Prostate gland (tissue), 2 donors: ENCODE data around the gene OSBPL2. TPM values are rescaled to one million over a fixed set of nuclear protein-coding genes. Genes with fewer than 3 reads are reported as not detected.

Source experiments
- DNase-seq: peaks from one replicate; pipeline ENCODE4 v3.0.0-alpha.2; 2019; ENCODE audit warnings: low spot score
- H3K27ac ChIP-seq, 2 donors: fragments of 200-600 bp; sonication (generic); 2 replicates each; pipeline ENCODE4 v1.5.1; 2017 to 2019
- H3K27me3 ChIP-seq: fragments of 200-600 bp; sonication (generic); replicated peaks from 2 replicates; pipeline ENCODE4 v1.5.1; 2019; ENCODE audit not compliant: insufficient read depth
- H3K36me3 ChIP-seq, 2 donors: fragments of 200-600 bp; sonication (generic); 1 replicate in 1 of 2; 2 replicates in 1 of 2; pipeline versions ENCODE4 v1.5.1 to v1.8.1; 2017 to 2019
- H3K4me1 ChIP-seq: fragments of 200-600 bp; sonication (generic); replicated peaks from 2 replicates; pipeline ENCODE4 v1.5.1; 2019
- H3K4me3 ChIP-seq, 2 donors: fragments of 200-600 bp; sonication (generic); 2 replicates each; pipeline ENCODE4 v1.5.1; 2017 to 2019
- H3K9me3 ChIP-seq: fragments of 200-600 bp; sonication (generic); 2 replicates; pipeline ENCODE4 v1.5.1; 2017
- POLR2A ChIP-seq: fragments of 450-650 bp; IDR thresholded peaks from one replicate; pipeline ENCODE4 v1.6.1; 2016; ENCODE audit warnings: antibody characterized with exemption, mild to moderate bottlenecking
- POLR2AphosphoS5 ChIP-seq: sonication (generic); formaldehyde crosslinking; IDR thresholded peaks from one replicate; pipeline ENCODE4 v1.6.1; 2017; ENCODE audit warnings: antibody characterized with exemption
- WGBS: methylation state at CpG from one replicate; pipeline ENCODE4 v1.1.5; 2018; 5-methylcytosine and 5-hydroxymethylcytosine counted together
- intact Hi-C: fragments of 100-400 bp; cut with DNase I; formaldehyde crosslinking; loops from one replicate; pipeline ENCODE4 v1.14.2; 2022
- total RNA-seq, 2 donors: library from RNA; depleted of rRNA; stranded (reverse); fragments of >200 nt; gene quantifications; one replicate each; pipeline ENCODE4 v1.1.0, GENCODE V29; 2016
- TF ChIP-seq, protein P1 (sequence below), 4 experiments: fragments of 200-600 bp in 2 of 4; fragments of 450-650 bp in 2 of 4; sonication (generic) in 2 of 4; IDR thresholded peaks; 1 replicate in 3 of 4; 2 replicates in 1 of 4; pipeline ENCODE4 v1.5.1; 2016 to 2019; ENCODE audit warnings: antibody characterized with exemption in 4 of 4, mild to moderate bottlenecking in 2 of 4, moderate library complexity in 2 of 4

The OSBPL2 gene
- total RNA-seq, 2 donors from 2014 or later, result 33.5 to 50.6 TPM

GRCh38 chr20:62326959-62327725 lies 88.8 kb downstream of the OSBPL2 start:
- WGBS, result 85% methylated on average over 29 of the region's 30 CpGs
- TF ChIP-seq POLR2AphosphoS5 (no peak), POLR2A (no peak)
- TF ChIP-seq, protein P1, sequence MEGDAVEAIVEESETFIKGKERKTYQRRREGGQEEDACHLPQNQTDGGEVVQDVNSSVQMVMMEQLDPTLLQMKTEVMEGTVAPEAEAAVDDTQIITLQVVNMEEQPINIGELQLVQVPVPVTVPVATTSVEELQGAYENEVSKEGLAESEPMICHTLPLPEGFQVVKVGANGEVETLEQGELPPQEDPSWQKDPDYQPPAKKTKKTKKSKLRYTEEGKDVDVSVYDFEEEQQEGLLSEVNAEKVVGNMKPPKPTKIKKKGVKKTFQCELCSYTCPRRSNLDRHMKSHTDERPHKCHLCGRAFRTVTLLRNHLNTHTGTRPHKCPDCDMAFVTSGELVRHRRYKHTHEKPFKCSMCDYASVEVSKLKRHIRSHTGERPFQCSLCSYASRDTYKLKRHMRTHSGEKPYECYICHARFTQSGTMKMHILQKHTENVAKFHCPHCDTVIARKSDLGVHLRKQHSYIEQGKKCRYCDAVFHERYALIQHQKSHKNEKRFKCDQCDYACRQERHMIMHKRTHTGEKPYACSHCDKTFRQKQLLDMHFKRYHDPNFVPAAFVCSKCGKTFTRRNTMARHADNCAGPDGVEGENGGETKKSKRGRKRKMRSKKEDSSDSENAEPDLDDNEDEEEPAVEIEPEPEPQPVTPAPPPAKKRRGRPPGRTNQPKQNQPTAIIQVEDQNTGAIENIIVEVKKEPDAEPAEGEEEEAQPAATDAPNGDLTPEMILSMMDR (IDR thresholded peaks at IDR 0.05), result no peak
- H3K27me3 ChIP-seq, result no peaks in the 10 kb centered on the region

GRCh38 chr20:62327726-62328495 lies 89.6 kb downstream of the OSBPL2 start:
- intact Hi-C loops, result no loop called here
- WGBS, result 89% methylated on average over 33 of the region's 33 CpGs
- Histone ChIP-seq H3K27ac (no peak overlapping the region), H3K36me3 (peaks cover 0 to 15% of the 10 kb centered on the region in 2 donors), H3K27me3 (no peaks in the 10 kb centered on the region), H3K9me3 (no peaks in the 10 kb centered on the region), H3K4me3 (no peak overlapping the region), H3K4me1 (no peaks in the 10 kb centered on the region)
- TF ChIP-seq POLR2AphosphoS5, result no peak
- no peak for TF ChIP-seq POLR2A
- TF ChIP-seq, protein P1 (IDR thresholded peaks at IDR 0.05), result no peak
- DNase-seq, result no peak

More at GRCh38 chr20:62326959-62327725, 88.8 kb downstream of the OSBPL2 start:
- Histone ChIP-seq H3K36me3 (peaks cover 0 to 13% of the 10 kb centered on the region in 2 donors), H3K27ac (no peak overlapping the region), H3K4me1 (no peaks in the 10 kb centered on the region), H3K9me3 (no peaks in the 10 kb centered on the region), H3K4me3 (no peak overlapping the region)
- no peak for DNase-seq
- intact Hi-C loops, result no loop called here

DNA sequence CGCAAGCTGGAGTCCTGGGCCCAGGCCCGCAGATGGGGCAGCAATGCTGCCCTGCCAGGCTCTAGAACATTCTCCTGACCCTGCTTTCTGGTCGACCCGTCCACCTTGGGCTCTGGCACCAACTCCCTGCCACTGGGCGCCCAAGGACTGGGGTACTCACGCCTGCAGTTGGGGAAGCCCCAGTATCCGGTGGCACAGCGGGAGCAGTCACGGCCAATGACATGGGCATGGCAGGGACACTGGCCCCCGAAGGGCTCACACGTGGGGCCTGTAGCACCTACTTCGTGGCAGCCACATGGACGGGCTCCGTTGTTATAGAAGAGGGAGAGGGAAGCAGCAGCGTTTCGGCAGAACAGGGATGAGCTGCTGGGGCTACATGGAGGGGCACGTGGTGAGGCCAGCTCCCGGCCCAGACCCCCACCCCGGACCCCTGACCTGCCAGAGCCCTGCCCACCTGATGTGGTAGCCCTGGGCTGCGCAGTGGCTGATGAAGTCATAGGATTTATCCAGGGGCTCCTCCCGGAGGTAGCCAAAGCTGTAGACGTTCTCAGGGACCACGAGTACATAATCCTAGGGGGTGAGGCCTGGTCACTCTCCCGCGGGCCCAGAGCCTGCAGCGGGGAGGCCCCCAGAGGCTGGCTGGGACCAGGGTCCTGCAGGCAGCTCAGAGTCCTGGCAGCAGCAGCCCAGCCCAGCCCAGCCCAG lies 90.5 kb downstream of the OSBPL2 start:
- H3K4me1 ChIP-seq, result no peaks in the 10 kb centered on the region
- H3K9me3 ChIP-seq, result no peaks in the 10 kb centered on the region
- intact Hi-C loops, result no loop called here
- no peak for TF ChIP-seq POLR2AphosphoS5
- TF ChIP-seq, protein P1 (IDR thresholded peaks at IDR 0.05), result no peak
- no peak for TF ChIP-seq POLR2A
- no peak overlapping the region for H3K4me3 ChIP-seq
- H3K27me3 ChIP-seq, result no peaks in the 10 kb centered on the region
- no peak overlapping the region for H3K27ac ChIP-seq
- peaks cover 0 to 20% of the 10 kb centered on the region in 2 donors for H3K36me3 ChIP-seq
- 90% methylated on average over 26 of the region's 26 CpGs for WGBS
- no peak for DNase-seq

DNA sequence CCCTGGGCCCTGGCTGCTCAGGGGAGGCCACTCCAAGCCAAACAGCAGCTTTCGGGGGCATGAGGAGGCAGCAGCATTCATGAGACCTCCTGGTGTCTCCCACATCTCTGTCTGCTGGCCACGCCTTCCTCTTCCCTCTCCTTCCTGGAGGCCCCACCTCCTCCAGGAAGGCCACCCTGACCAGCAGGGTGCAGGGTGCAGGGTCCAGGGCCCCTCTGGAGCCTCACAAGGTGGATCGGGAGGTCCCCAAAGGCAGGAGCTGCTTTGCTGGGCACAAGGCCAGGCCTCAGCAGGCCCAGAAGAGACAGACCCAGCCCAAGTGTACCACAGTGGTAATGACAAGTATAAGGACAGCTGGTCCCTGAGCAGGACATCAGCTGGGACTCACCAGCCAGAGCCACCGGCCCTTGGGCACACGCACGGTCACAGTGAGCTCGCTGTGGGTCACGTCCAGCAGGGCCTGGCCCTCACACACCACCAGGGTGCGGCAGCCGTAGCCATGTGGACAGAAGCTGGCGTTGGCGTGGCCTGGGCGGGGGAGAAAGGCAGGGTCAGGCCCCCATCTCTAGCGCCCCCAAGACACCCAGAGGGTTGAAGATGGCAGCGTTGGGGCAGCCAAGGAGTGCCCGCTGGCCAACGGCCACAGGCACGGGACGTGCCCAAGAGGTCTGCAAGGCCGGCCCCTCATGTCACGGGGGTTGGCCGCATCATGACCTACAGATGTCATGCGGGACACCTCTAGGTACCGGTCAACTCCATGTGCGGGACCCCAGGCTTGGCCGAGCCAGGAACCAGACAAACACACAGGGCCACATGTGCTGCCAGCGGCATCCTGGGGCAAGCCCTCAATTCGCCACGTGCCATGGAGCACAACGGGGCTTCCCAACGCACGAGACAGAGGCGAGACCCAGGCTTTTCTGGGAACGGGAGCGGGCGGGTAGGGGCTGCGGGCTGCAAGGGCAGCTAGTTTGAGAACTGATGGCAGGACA lies 91.4 kb downstream of the OSBPL2 start:
- no peaks in the 10 kb centered on the region for H3K27me3 ChIP-seq
- 94% methylated on average over 36 of the region's 37 CpGs for WGBS
- peaks cover 0 to 20% of the 10 kb centered on the region in 2 donors for H3K36me3 ChIP-seq
- no peak overlapping the region for H3K4me3 ChIP-seq
- intact Hi-C loops, result no loop called here
- TF ChIP-seq POLR2AphosphoS5, result no peak
- TF ChIP-seq, protein P1 (IDR thresholded peaks at IDR 0.05), result no peak
- no peak for TF ChIP-seq POLR2A
- DNase-seq, result no peak
- H3K27ac ChIP-seq, result no peak overlapping the region
- no peaks in the 10 kb centered on the region for H3K4me1 ChIP-seq
- H3K9me3 ChIP-seq, result no peaks in the 10 kb centered on the region
